Skin epidermis (tissue), 12 donors: Measurements from ENCODE around the gene HECTD4.
"Not testable (repeated sequence)": the region's sequence is repeated elsewhere in the genome, so short reads cannot be mapped to it uniquely, and the experiment has no call there.

Source experiments
- H3K27ac ChIP-seq, 21 experiments: fragments of 200-600 bp; sonication (generic) in 11 of 21; one replicate each; pipeline ENCODE4 v1.5.0; 2020; ENCODE audit warnings: mild to moderate bottlenecking in 3 of 21, inconsistent platforms in 2 of 21, moderate library complexity in 2 of 21
- H3K4me3 ChIP-seq, 7 experiments: fragments of 200-600 bp; sonication (generic) in 2 of 7; one replicate each; pipeline ENCODE4 v1.5.0; 2020; ENCODE audit warnings: inconsistent platforms in 2 of 7, mild to moderate bottlenecking in 2 of 7, moderate library complexity in 1 of 7

HECTD4 gene

GRCh38 chr12:112381883-112382796, at the start of gene HECTD4:
Gene HECTD4, minus strand, starts transcription at chr12:112382431. Its CDS starts 303 bp downstream, at chr12:112382128.
- peak within 1 kb of the TSS; percentile 60 to 98 (median 89) for H3K4me3 ChIP-seq
- peak within 1 kb of the TSS; percentile 67 to 94 (median 86) for H3K27ac ChIP-seq

GRCh38 chr12:112431965-112432364, 49.7 kb upstream of the HECTD4 start:
- Histone ChIP-seq H3K4me3 (no peak overlapping the region), H3K27ac (no peak overlapping the region)

GRCh38 chr12:112430929-112431328, 48.7 kb upstream of the HECTD4 start:
- Histone ChIP-seq H3K4me3 (no peak overlapping the region), H3K27ac (no peak overlapping the region)

- Histone ChIP-seq H3K27ac (no peak overlapping the region), H3K4me3 (no peak overlapping the region)
Observed at GRCh38 chr12:112427760-112428159, 45.5 kb upstream of the HECTD4 start.

- H3K27ac ChIP-seq = no peak overlapping the region
- H3K4me3 ChIP-seq = no peak overlapping the region
Observed at GRCh38 chr12:112425582-112426382, 43.6 kb upstream of the HECTD4 start.

- no peak overlapping the region for H3K4me3 ChIP-seq
Observed at GRCh38 chr12:112424126-112424525, 41.9 kb upstream of the HECTD4 start.

GRCh38 chr12:112422531-112422930, 40.3 kb upstream of the HECTD4 start:
- Histone ChIP-seq H3K4me3 (no peak overlapping the region), H3K27ac (peak overlapping the region in 3 of 21 experiments; percentile 26 to 33 (median 30))

More at GRCh38 chr12:112424126-112424525, 41.9 kb upstream of the HECTD4 start:
- no peak overlapping the region for H3K27ac ChIP-seq

- peak overlapping the region in 1 of 21 experiments; percentile 8 for H3K27ac ChIP-seq
- no peak overlapping the region for H3K4me3 ChIP-seq
Observed at GRCh38 chr12:112421363-112421762, 39.1 kb upstream of the HECTD4 start.

- no peak overlapping the region for H3K4me3 ChIP-seq
- H3K27ac ChIP-seq = peak overlapping the region in 1 of 21 experiments; percentile 25
Observed at GRCh38 chr12:112420740-112421139, 38.5 kb upstream of the HECTD4 start.

GRCh38 chr12:112419297-112420133, 37.3 kb upstream of the HECTD4 start:
- H3K4me3 ChIP-seq = peak overlapping the region; percentile 72 to 99 (median 87)
- peak overlapping the region; percentile 88 to 100 (median 96) for H3K27ac ChIP-seq

- Histone ChIP-seq H3K27ac (peak within 1 kb of the TSS; percentile 88 to 100 (median 96)), H3K4me3 (peak within 1 kb of the TSS; percentile 72 to 99 (median 87))
Observed at GRCh38 chr12:112418608-112419296, 36.5 kb upstream of the HECTD4 start, which contains the start of gene PTPN11. Gene PTPN11, plus strand, starts transcription at chr12:112418947. Its CDS starts 165 bp downstream, at chr12:112419112.

- Histone ChIP-seq H3K27ac (peak overlapping the region; percentile 47 to 100 (median 96)), H3K4me3 (peak overlapping the region; percentile 72 to 99 (median 87))
Observed at GRCh38 chr12:112418273-112418607, 36.0 kb upstream of the HECTD4 start.

- not testable (repeated sequence) for H3K27ac ChIP-seq, H3K4me3 ChIP-seq
Observed at GRCh38 chr12:112415457-112415856, 33.2 kb upstream of the HECTD4 start.

- Histone ChIP-seq H3K4me3 (no peak overlapping the region), H3K27ac (no peak overlapping the region)
Observed at GRCh38 chr12:112413855-112414625, 31.8 kb upstream of the HECTD4 start.

- Histone ChIP-seq H3K4me3 (no peak overlapping the region), H3K27ac (no peak overlapping the region)
Observed at GRCh38 chr12:112409906-112410244, 27.6 kb upstream of the HECTD4 start.

- H3K27ac ChIP-seq = peak within 1 kb of the TSS; percentile 73 to 95 (median 91)
- peak within 1 kb of the TSS; percentile 42 to 82 (median 62) for H3K4me3 ChIP-seq
Observed at GRCh38 chr12:112409064-112409905, 27.1 kb upstream of the HECTD4 start, which contains the start of gene RPL6. Gene RPL6, minus strand, starts transcription at chr12:112409605. Its CDS starts 949 bp downstream, at chr12:112408656.

- H3K27ac ChIP-seq = peak overlapping the region in 20 of 21 experiments; percentile 73 to 95 (median 92)
- peak overlapping the region; percentile 42 to 82 (median 62) for H3K4me3 ChIP-seq
Observed at GRCh38 chr12:112408621-112409020, 26.4 kb upstream of the HECTD4 start.
